Endothelial cell of umbilical vein (primary cell): ENCODE results near the gene HTT. TPM values are rescaled to one million over a fixed set of nuclear protein-coding genes. Genes with fewer than 3 reads are reported as not detected.

Source experiments
- BruUV-seq: library from RNA; stranded (reverse); fragments of 400-500 nt; replicated peaks from 2 replicates; lab custom pipeline; 2021; lab: Mats Ljungman, UMichigan
- CTCF ChIA-PET: fragments of 300-600, 350-600 bp; sonication (Branson Sonifier 250); formaldehyde crosslinking; loops from one replicate; lab custom pipeline; 2021; ENCODE audit warnings: antibody characterized with exemption, inconsistent platforms; lab: Charles Lee
- POLR2A ChIA-PET: fragments of 300-600, 350-600 bp; sonication (Branson Sonifier 250); formaldehyde crosslinking; loops from one replicate; lab custom pipeline; 2021; ENCODE audit warnings: antibody characterized with exemption, inconsistent platforms; lab: Charles Lee
- DNase-seq: peaks from one replicate; pipeline ENCODE4 v3.0.0-alpha.2; 2011; ENCODE audit warnings: low read depth, low spot score
- FAIRE-seq: peaks from 2 replicates; lab custom pipeline; 2011; peaks lifted over from hg19 to GRCh38; lab: Jason Lieb, UNC
- H2AFZ ChIP-seq: 2 replicates; pipeline ENCODE4 v1.6.0; 2012; ENCODE audit warnings: low read depth, low read length, control low read depth, inconsistent platforms
- H3K27ac ChIP-seq: 2 replicates; pipeline ENCODE4 v1.5.1; 2011; ENCODE audit warnings: low read depth, mild to moderate bottlenecking, control low read depth, low read length, moderate library complexity; ENCODE audit not compliant: insufficient read depth
- H3K27me3 ChIP-seq, 2 experiments: 2 replicates each; pipeline versions ENCODE4 v1.6.0 to v1.6.1; 2011; ENCODE audit warnings: low read length in 2 of 2, mixed read lengths in 1 of 2; ENCODE audit not compliant: control insufficient read depth in 2 of 2, insufficient read depth in 2 of 2
- H3K36me3 ChIP-seq, 2 experiments: 2 replicates in 1 of 2; 3 replicates in 1 of 2; pipeline ENCODE4 v1.5.1; 2011; ENCODE audit warnings: low read length in 2 of 2, mild to moderate bottlenecking in 1 of 2, moderate library complexity in 1 of 2; ENCODE audit not compliant: control insufficient read depth in 2 of 2, insufficient read depth in 2 of 2; ENCODE audit errors: extremely low read depth in 1 of 2
- H3K4me1 ChIP-seq: 3 replicates; pipeline ENCODE4 v1.5.1; 2011; ENCODE audit warnings: mild to moderate bottlenecking, low read length; ENCODE audit not compliant: control insufficient read depth, insufficient read depth; ENCODE audit errors: extremely low read depth
- H3K4me2 ChIP-seq: 2 replicates; pipeline ENCODE4 v1.6.1; 2011; ENCODE audit warnings: low read length, control low read depth, mixed read lengths; ENCODE audit not compliant: insufficient read depth
- H3K4me3 ChIP-seq, 3 experiments: fragments of 200-600 bp in 1 of 3; sonication (generic), shearing (Covaris generic) in 1 of 3; replicated peaks in 1 of 3; 2 replicates each; pipeline ENCODE4 v1.5.1; 2011 to 2016; ENCODE audit warnings: control low read depth in 3 of 3, low read length in 3 of 3, mild to moderate bottlenecking in 2 of 3, inconsistent platforms in 1 of 3, low read depth in 1 of 3, moderate library complexity in 1 of 3; ENCODE audit not compliant: insufficient read depth in 1 of 3
- H3K79me2 ChIP-seq: 2 replicates; pipeline ENCODE4 v1.6.0; 2012; ENCODE audit warnings: low read length, inconsistent platforms; ENCODE audit not compliant: control insufficient read depth, insufficient read depth
- H3K9ac ChIP-seq: replicated peaks from 2 replicates; pipeline ENCODE3; 2011; ENCODE audit warnings: low read length, control low read depth; ENCODE audit not compliant: insufficient read depth; ENCODE audit errors: extremely low read depth
- H3K9me1 ChIP-seq: replicated peaks from 3 replicates; pipeline ENCODE4 v1.6.0; 2011; ENCODE audit warnings: mild to moderate bottlenecking, low read length; ENCODE audit not compliant: control insufficient read depth, insufficient read depth; ENCODE audit errors: extremely low read depth
- H3K9me3 ChIP-seq: replicated peaks from 2 replicates; pipeline ENCODE4 v1.5.1; 2012; ENCODE audit warnings: low read length, inconsistent platforms; ENCODE audit not compliant: control insufficient read depth, insufficient read depth
- H4K20me1 ChIP-seq: replicated peaks from 2 replicates; pipeline ENCODE3; 2011; ENCODE audit warnings: mild to moderate bottlenecking, low read length; ENCODE audit not compliant: control insufficient read depth, insufficient read depth; ENCODE audit errors: extremely low read depth
- CTCF ChIP-seq, 2 donors: IDR thresholded peaks; 1 replicate in 1 of 2; 2 replicates in 1 of 2; pipeline ENCODE4 v1.5.1; 2011; ENCODE audit warnings: low read length in 2 of 2, mild to moderate bottlenecking in 2 of 2, moderate library complexity in 2 of 2, control low read depth in 1 of 2, inconsistent platforms in 1 of 2, low read depth in 1 of 2; ENCODE audit not compliant: insufficient read depth in 1 of 2; ENCODE audit errors: extremely low read depth in 1 of 2
- EZH2 ChIP-seq: IDR thresholded peaks from 2 replicates; pipeline ENCODE4 v1.6.1; 2012; ENCODE audit warnings: borderline replicate concordance, low read depth, mild to moderate bottlenecking, moderate library complexity, low read length, inconsistent platforms; ENCODE audit not compliant: severe bottlenecking
- FOS ChIP-seq: IDR thresholded peaks from 2 replicates; pipeline ENCODE4 v1.6.1; 2011; ENCODE audit warnings: mild to moderate bottlenecking, low read length, moderate library complexity, borderline replicate concordance; ENCODE audit not compliant: insufficient read depth
- GATA2 ChIP-seq: IDR thresholded peaks from 2 replicates; pipeline ENCODE4 v1.7.0; 2011; ENCODE audit warnings: low read depth, mild to moderate bottlenecking, moderate library complexity, mixed read lengths, low read length; ENCODE audit not compliant: insufficient read length, insufficient read depth
- JUN ChIP-seq: IDR thresholded peaks from 2 replicates; pipeline ENCODE4 v1.6.1; 2011; ENCODE audit warnings: borderline replicate concordance, low read depth; ENCODE audit not compliant: insufficient read length, insufficient read depth
- MAX ChIP-seq: IDR thresholded peaks from 2 replicates; pipeline ENCODE4 v1.6.1; 2011; ENCODE audit not compliant: insufficient read depth, insufficient read length
- MYC ChIP-seq: IDR thresholded peaks from one replicate; pipeline ENCODE4 v1.6.1; 2011; ENCODE audit warnings: mild to moderate bottlenecking, low read depth, low read length
- POLR2A ChIP-seq: IDR thresholded peaks from 2 replicates; pipeline ENCODE4 v1.6.1; 2012; ENCODE audit warnings: low read depth, mild to moderate bottlenecking, control low read depth, low read length
- POLR2AphosphoS5 ChIP-seq: IDR thresholded peaks from 2 replicates; pipeline ENCODE4 v1.6.1; 2012; ENCODE audit warnings: low read depth, mild to moderate bottlenecking, control low read depth, low read length, moderate library complexity; ENCODE audit not compliant: insufficient read depth
- dilution Hi-C: fragments of 300-500 bp; cut with MboI; formaldehyde crosslinking; loops from one replicate; pipeline ENCODE4 v1.15.0; 2019; ENCODE audit warnings: low sequenced_read_pairs; ENCODE audit not compliant: extremely low pct_ligation_motif_present
- intact Hi-C: fragments of 100-400 bp; cut with micrococcal nuclease; formaldehyde crosslinking; loops from one replicate; pipeline ENCODE4 v1.10.0; 2022
- polyA plus RNA-seq, 4 experiments: library from polyadenylated mRNA; depleted of rRNA in 3 of 4; stranded (reverse) in 3 of 4; unstranded in 1 of 4; fragments of >200 nt; gene quantifications; 2 replicates each; pipeline versions ENCODE4 v1.2.1 to v1.2.3, GENCODE V29; 2011 to 2012; ENCODE audit warnings: missing spikeins in 1 of 4
- total RNA-seq: library from RNA; stranded (reverse); gene quantifications from 2 replicates; pipeline ENCODE4 v1.2.3, GENCODE V29; 2021

The HTT gene
- total and polyA plus RNA-seq, 2 donors (not counting 3 experiments of a cell fraction or from before 2014, with no cell fraction given) = 15.7 to 61.2 TPM

- H3K4me3 ChIP-seq = no peak overlapping the region
- dilution Hi-C loops (no loop called here), intact Hi-C loops (no loop called here)
- CTCF ChIA-PET = no interaction called here
- TF ChIP-seq CTCF (IDR thresholded peaks at IDR 0.05; ENCODE audit: extremely low read depth in 1 of 2, insufficient read depth in 1 of 2, low read depth in 1 of 2, low read length in 2 of 2) = no peak
- no peak for TF ChIP-seq MAX
- TF ChIP-seq JUN = no peak
- TF ChIP-seq POLR2A = no peak
- no peak for TF ChIP-seq POLR2AphosphoS5
- TF ChIP-seq MYC = no peak
- no peak for TF ChIP-seq EZH2
- TF ChIP-seq FOS = no peak
- no peak for TF ChIP-seq GATA2
- H3K9me3 ChIP-seq = no peaks in the 10 kb centered on the region
- no peaks in the 10 kb centered on the region for H3K36me3 ChIP-seq
- FAIRE-seq (no peak), DNase-seq (no peak)
- H3K79me2 ChIP-seq = no peaks in the 10 kb centered on the region
- no peak overlapping the region for H3K9ac ChIP-seq
- no peaks in the 10 kb centered on the region for H4K20me1 ChIP-seq
- no TSS peak for BruUV-seq
- no peaks in the 10 kb centered on the region for H3K4me1 ChIP-seq
- H2AFZ ChIP-seq = no peak overlapping the region
- H3K27ac ChIP-seq = no peak overlapping the region
- POLR2A ChIA-PET = no interaction called here
- no peak overlapping the region for H3K4me2 ChIP-seq
- H3K27me3 ChIP-seq = peaks cover 2% of the 10 kb centered on the region in 2 experiments
- no peaks in the 10 kb centered on the region for H3K9me1 ChIP-seq
Observed at GRCh38 chr4:3262208-3263052, 187.9 kb downstream of the HTT start.
